ENCODE data around the gene GNAT1. TPM values are rescaled to one million over a fixed set of nuclear protein-coding genes. Genes with fewer than 3 reads are reported as not detected.

GNAT1 gene
- total and polyA plus RNA-seq, 2 of the 13 experiments (the other 11 are each of a cell fraction or from before 2014, with no cell fraction given), result 0.15 TPM; not detected in 1

GRCh38 chr3:50204804-50205412 lies 13.5 kb downstream of the GNAT1 start, which contains the start of gene SLC38A3:
SLC38A3 (plus strand) TSS chr3:50205271; CDS start chr3:50214200, 8,929 bp downstream.
- CTCF ChIA-PET (ENCODE audit: low intra/inter-chr PET ratio, low total read pairs), result interaction anchor here (1.6 kb wide), 1 partner anchor 10 kb away, joined by 5 read pairs; no protein-coding TSS in a partner anchor
- Histone ChIP-seq H3K4me1 (ENCODE audit: insufficient read depth, low read length) (peaks cover 80% of the 10 kb centered on the region), H3K9ac (ENCODE audit: insufficient read depth, low read depth, low read length) (peak within 1 kb of the TSS; percentile 92)
- TF ChIP-seq ZNF746 (CRISPR knock-in tag; IDR thresholded peaks at IDR 0.05), result 0 out of 2 replicates have a peak, but pooled peaks have one; percentile 45
- no peak for TF ChIP-seq PRDM15 (CRISPR knock-in tag; IDR thresholded peaks at IDR 0.05)
- 0 out of 2 replicates have a peak, but pooled peaks have one; percentile 10 for TF ChIP-seq FOXJ3 (CRISPR knock-in tag; IDR thresholded peaks at IDR 0.05; ENCODE audit: borderline replicate concordance)
- peak; percentile 37; the same call in 1 of the 2 replicates for TF ChIP-seq MYC (CRISPR knock-in tag; IDR thresholded peaks at IDR 0.05; ENCODE audit: borderline replicate concordance)
- no peak for TF ChIP-seq SNAPC5 (CRISPR knock-in tag; IDR thresholded peaks at IDR 0.05; ENCODE audit: borderline replicate concordance)
- TF ChIP-seq ZNF709 (CRISPR knock-in tag; IDR thresholded peaks at IDR 0.05), result no peak
- 0 out of 2 replicates have a peak, but pooled peaks have one; percentile 43 for TF ChIP-seq HOXD1 (CRISPR knock-in tag; IDR thresholded peaks at IDR 0.05)
- TF ChIP-seq ZZZ3 (CRISPR knock-in tag; IDR thresholded peaks at IDR 0.05; ENCODE audit: borderline replicate concordance), result 0 out of 2 replicates have a peak, but pooled peaks have one; percentile 17
- TF ChIP-seq ZBTB10 (CRISPR knock-in tag; IDR thresholded peaks at IDR 0.05; ENCODE audit: borderline replicate concordance), result peak; percentile 11; the same call in 1 of the 2 replicates
- no peak for TF ChIP-seq MBNL3 (CRISPR knock-in tag; conservative IDR thresholded peaks at IDR 0.05)
- peak in 1 of 2 experiments; percentile 89; a peak in 2 of 4 replicates for TF ChIP-seq POLR2A (IDR thresholded peaks at IDR 0.05; ENCODE audit: insufficient read depth in 1 of 2, low read depth in 2 of 2, low read length in 2 of 2)
- TF ChIP-seq PATZ1 (CRISPR knock-in tag; IDR thresholded peaks at IDR 0.05), result peak; percentile 65
- TF ChIP-seq AGO2 (optimal IDR thresholded peaks at IDR 0.05; ENCODE audit: low read depth, low read length), result no peak
- TF ChIP-seq ZNF253 (CRISPR knock-in tag; IDR thresholded peaks at IDR 0.05; ENCODE audit: borderline replicate concordance), result no peak
- TF ChIP-seq FOXO1 (CRISPR knock-in tag; IDR thresholded peaks at IDR 0.05), result no peak

More at GRCh38 chr3:50204804-50205412, 13.5 kb downstream of the GNAT1 start, which contains the start of gene SLC38A3:
- Histone ChIP-seq H3K4me2 (ENCODE audit: low read depth, low read length) (peak within 1 kb of the TSS; percentile 96), H3K36me3 (replicated peaks in 1 of 2; ENCODE audit: control insufficient read depth in 1 of 2, insufficient read depth in 2 of 2, low read length in 2 of 2) (no peaks in the 10 kb centered on the region; a peak in 1 of 5 replicates), H3K27me3 (ENCODE audit: control insufficient read depth in 1 of 2, insufficient read depth in 2 of 2, low read length in 2 of 2) (no peaks in the 10 kb centered on the region), H4K20me1 (ENCODE audit: insufficient read depth, low read length) (peaks cover 4% of the 10 kb centered on the region; the same call in 1 of the 2 replicates), H3K4me3 (replicated peaks in 1 of 3; ENCODE audit: insufficient read depth in 1 of 3, low read depth in 2 of 3, low read length in 3 of 3) (peak within 1 kb of the TSS; percentile 79 to 93 (median 85)), H3K27ac (ENCODE audit: extremely low read length, insufficient read depth, low read length) (peak within 1 kb of the TSS; percentile 99), H2AFZ (ENCODE audit: low read length) (no peak within 1 kb of the TSS), H3K79me2 (ENCODE audit: insufficient read depth, low read length) (peaks cover 40% of the 10 kb centered on the region), H3K9me3 (ENCODE audit: low read length) (no peaks in the 10 kb centered on the region)
- intact Hi-C loops (cut with micrococcal nuclease; ENCODE audit: unreplicated experiment), result no loop called here
- no peak for FAIRE-seq
- in situ Hi-C loops (cut with HindIII; ENCODE audit: extremely low pct_ligation_motif_present, low pct_unique_long_range_greater_than_20kb), result no loop called here
- peak; percentile 28 for ATAC-seq
- no TSS peak for BruUV-seq (replicated peaks)
- no peak for DNase-seq (ENCODE audit: low spot score)
- WGBS (ENCODE audit: low lambda C conversion rate), result 0% methylated on average over 5 of the region's 41 CpGs
- POLR2A ChIA-PET, result interaction anchor here (1.1 to 15.7 kb wide), 8 partner anchors 10 to 62 kb away, joined by 4 to 844 read pairs (median 22); partner anchors contain the start of gene GNAI2

Data from HepG2 (cell line).